ENCODE measurements around the gene TXNL4B. TPM values are rescaled to one million over a fixed set of nuclear protein-coding genes. Genes with fewer than 3 reads are reported as not detected.

Gene TXNL4B
- total RNA-seq, 4 donors from 2014 or later = 3.9 to 15.4 (median 9.0) TPM

DNA sequence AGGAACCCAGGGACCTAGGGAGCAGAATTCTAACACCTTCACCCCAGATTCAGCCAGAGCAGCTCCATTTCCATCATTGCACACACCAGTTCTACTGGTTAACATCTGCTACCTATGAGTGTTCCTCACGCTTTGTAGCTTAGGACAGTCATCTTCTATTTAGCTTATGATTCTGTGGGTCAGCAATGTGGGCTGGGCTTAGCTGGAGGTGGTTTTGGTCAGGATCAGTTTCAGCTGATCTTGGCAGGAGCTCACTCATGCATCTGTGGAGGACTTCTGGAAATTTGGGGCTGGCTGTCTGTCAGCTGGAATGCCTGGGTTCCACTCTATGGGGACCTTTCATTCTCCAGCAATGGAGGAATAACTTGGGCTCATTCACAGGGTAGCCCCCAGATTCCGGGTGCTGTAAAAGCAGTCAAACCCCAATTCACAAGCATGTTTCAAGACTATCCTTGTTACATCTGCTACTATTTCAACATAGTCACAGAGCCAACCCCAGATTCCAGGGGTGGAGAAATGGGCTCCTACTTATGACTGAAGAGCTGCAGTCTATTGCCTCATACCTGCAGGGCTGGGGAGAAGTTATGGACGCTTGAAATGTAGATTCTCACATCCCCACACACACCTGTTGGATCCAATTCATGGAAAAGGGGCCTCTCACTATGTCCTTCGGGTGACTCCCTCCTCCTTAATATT lies 42.5 kb downstream of the TXNL4B start:
- TF ChIP-seq, protein P1, sequence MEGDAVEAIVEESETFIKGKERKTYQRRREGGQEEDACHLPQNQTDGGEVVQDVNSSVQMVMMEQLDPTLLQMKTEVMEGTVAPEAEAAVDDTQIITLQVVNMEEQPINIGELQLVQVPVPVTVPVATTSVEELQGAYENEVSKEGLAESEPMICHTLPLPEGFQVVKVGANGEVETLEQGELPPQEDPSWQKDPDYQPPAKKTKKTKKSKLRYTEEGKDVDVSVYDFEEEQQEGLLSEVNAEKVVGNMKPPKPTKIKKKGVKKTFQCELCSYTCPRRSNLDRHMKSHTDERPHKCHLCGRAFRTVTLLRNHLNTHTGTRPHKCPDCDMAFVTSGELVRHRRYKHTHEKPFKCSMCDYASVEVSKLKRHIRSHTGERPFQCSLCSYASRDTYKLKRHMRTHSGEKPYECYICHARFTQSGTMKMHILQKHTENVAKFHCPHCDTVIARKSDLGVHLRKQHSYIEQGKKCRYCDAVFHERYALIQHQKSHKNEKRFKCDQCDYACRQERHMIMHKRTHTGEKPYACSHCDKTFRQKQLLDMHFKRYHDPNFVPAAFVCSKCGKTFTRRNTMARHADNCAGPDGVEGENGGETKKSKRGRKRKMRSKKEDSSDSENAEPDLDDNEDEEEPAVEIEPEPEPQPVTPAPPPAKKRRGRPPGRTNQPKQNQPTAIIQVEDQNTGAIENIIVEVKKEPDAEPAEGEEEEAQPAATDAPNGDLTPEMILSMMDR (IDR thresholded peaks at IDR 0.05; ENCODE audit: low read depth) = no peak

DNA sequence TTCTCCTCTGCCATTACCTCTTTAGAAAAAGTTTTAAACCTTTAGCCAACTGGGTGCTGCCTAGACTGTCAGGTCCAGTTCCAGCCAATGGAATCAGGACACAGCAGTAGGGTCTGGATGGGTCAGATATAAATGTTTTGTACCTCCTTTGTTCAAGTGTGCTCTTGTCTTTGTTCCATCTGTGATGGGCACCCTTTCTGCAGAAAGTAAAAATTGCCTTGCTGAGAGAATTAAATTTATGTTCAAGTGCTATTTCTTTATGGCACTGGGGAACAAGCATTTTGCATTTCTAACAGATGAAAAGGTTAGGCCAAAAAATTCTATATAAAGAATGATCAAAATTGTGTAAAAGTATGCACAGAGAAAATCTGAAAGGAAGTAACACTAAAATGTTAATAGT lies 44.3 kb downstream of the TXNL4B start:
- TF ChIP-seq, protein P1 (IDR thresholded peaks at IDR 0.05; ENCODE audit: low read depth) = no peak

DNA sequence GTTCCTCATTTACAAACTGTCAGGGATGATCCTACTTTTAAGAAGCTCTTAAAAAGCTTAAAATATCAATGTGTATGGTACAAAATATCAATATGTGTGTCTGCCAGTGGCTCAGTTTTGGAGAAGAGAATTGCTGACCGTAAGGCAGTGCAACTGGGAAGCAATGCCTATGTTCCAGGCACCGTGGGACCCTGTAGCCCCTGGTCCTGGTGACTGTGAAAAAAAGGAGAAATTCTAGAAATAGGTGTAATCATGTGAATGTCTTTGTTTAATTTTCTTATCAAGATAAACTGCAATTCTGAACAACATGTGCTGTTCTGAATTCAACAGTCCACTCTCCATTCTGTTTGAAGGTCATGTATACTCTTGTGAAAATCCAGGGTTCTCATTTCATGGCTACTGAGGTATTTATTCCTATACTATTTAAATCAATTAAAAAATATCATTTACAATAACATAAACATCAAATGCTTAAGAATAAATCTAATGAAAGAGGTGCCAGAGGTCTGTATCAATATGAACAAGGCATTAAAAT lies 48.5 kb downstream of the TXNL4B start:
- TF ChIP-seq, protein P1 (IDR thresholded peaks at IDR 0.05; ENCODE audit: low read depth) = no peak

DNA sequence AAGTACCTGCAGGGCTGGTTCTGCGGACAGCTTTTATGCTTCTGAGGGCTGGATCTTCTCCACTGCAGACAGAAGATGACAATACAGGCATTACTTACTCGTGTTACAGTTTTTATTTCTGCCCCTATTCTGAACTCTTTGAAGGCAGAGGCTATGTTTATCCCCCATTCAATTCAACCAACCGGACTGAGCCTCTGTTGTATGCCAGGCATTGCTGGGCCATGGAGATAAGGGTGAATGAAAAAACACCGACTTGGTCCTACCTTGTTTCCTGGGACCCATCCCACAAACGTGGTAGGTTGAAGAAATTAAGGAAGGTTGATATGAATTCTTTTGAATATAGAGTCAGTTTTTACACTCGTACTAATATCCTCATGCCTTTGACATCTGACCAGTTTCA lies 49.1 kb downstream of the TXNL4B start:
- TF ChIP-seq, protein P1 (IDR thresholded peaks at IDR 0.05; ENCODE audit: low read depth) = no peak

DNA sequence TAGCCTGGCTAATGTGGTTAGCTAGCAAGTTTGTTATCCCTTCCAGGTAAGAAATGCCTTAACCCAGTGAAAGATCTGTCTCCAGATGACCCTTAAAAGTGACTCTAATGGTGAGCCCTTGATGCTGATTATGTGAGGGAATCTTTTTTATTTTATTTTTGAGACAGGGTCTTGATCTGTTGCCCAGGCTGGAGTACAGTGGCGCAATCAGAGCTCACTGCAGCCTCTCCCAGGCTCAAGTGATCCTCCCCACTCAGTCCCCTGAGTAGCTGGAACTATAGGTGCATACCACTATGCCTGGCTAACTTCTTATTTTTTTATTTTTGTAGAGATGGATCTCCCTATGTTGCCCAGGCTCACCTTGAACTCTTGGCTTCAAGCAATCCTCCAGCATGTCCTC lies 49.9 kb downstream of the TXNL4B start:
- TF ChIP-seq, protein P1 (IDR thresholded peaks at IDR 0.05; ENCODE audit: low read depth) = no peak

DNA sequence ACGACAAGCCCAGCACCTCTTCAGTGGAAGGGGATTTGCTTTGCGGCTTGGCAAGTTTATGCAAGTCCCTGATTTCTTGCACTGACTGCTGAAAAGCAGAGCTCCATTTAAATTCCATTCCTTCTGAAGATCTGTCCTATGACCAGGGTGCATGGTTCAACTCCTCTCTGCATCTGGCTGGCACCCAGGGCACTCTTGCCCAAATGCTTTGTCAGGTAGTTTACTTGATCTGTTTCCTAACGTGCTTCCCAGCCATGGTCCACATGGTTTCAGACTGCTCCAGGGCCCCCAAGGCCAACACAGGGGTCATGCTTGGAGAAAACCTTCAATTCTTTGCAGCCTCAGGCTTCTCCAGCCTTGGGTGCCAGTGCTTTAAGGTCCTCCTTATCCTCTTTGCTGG lies 50.4 kb downstream of the TXNL4B start:
- TF ChIP-seq, protein P1 (IDR thresholded peaks at IDR 0.05; ENCODE audit: low read depth) = no peak

DNA sequence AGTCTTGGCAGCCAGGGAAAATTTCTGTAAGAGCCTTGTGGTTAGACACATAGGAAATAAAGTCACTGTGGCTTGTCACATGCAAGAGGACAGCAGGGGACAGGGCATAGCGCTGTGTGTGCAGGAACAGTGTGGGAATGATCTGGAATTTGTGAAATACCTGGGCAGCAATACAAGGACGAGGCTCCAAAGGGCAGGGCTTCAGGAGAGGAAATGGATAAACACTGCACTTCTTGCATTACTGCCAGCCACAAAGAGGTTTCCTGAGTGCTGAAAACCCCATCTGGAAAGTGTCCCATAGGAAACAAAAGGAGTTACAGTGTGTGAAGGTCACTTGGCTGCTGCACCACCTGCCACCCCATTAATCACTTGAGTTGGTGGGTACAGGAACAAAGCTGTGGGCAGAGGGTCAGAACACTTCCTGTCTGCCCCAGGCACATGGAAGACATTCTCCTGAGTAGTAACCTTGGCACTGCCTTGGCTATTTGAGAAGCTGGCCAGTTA lies 51.2 kb downstream of the TXNL4B start:
- TF ChIP-seq, protein P1 (IDR thresholded peaks at IDR 0.05; ENCODE audit: low read depth) = no peak

All from subcutaneous adipose tissue (tissue), 4 donors.